Measurements from ENCODE around the gene POC1B.

The POC1B gene

DNA sequence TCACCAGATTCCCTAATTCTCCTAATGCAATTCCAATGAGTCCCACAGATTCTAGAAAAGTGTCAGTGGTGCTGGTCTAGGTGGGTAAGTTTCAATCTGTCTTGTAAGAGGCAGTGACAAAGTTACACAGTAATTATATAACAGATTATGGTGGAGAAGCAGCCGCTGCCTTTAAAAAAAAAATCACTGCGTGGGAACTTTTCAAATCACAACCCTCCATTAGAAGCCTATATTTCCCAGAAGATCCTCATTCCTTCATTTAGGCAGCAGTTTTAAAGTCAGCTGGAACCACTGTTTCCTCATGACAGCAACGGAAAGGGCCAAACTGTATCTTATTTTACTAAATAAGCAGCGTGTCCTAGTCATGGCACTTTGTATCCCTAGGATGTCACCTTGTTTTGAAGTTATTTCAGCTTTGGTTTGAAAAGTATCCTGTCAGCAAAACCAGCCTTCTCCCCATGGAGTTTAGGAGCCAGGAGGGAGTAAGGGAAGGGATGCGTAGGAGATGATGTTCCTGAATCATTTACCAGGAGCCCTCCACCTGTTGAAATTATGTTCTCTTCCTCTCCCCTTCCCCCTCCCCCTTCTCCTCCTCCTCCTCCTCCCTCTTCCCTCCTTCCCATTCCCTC is 145.9 kb downstream of the POC1B start:
- TF ChIP-seq, protein P1, sequence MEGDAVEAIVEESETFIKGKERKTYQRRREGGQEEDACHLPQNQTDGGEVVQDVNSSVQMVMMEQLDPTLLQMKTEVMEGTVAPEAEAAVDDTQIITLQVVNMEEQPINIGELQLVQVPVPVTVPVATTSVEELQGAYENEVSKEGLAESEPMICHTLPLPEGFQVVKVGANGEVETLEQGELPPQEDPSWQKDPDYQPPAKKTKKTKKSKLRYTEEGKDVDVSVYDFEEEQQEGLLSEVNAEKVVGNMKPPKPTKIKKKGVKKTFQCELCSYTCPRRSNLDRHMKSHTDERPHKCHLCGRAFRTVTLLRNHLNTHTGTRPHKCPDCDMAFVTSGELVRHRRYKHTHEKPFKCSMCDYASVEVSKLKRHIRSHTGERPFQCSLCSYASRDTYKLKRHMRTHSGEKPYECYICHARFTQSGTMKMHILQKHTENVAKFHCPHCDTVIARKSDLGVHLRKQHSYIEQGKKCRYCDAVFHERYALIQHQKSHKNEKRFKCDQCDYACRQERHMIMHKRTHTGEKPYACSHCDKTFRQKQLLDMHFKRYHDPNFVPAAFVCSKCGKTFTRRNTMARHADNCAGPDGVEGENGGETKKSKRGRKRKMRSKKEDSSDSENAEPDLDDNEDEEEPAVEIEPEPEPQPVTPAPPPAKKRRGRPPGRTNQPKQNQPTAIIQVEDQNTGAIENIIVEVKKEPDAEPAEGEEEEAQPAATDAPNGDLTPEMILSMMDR (IDR thresholded peaks at IDR 0.05; ENCODE audit: low read depth, low read length), result no peak
- TF ChIP-seq, protein P2, sequence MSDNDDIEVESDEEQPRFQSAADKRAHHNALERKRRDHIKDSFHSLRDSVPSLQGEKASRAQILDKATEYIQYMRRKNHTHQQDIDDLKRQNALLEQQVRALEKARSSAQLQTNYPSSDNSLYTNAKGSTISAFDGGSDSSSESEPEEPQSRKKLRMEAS (IDR thresholded peaks at IDR 0.05; ENCODE audit: low read depth, low read length), result no peak
- TF ChIP-seq MYC (IDR thresholded peaks at IDR 0.05; ENCODE audit: low read depth, low read length), result no peak
- no peak for TF ChIP-seq POLR2A (IDR thresholded peaks at IDR 0.05; ENCODE audit: extremely low read depth, insufficient read length)
- H3K4me3 ChIP-seq (ENCODE audit: low read depth, low read length), result no peak overlapping the region
- no peak for DNase-seq (ENCODE audit: low read depth)

DNA sequence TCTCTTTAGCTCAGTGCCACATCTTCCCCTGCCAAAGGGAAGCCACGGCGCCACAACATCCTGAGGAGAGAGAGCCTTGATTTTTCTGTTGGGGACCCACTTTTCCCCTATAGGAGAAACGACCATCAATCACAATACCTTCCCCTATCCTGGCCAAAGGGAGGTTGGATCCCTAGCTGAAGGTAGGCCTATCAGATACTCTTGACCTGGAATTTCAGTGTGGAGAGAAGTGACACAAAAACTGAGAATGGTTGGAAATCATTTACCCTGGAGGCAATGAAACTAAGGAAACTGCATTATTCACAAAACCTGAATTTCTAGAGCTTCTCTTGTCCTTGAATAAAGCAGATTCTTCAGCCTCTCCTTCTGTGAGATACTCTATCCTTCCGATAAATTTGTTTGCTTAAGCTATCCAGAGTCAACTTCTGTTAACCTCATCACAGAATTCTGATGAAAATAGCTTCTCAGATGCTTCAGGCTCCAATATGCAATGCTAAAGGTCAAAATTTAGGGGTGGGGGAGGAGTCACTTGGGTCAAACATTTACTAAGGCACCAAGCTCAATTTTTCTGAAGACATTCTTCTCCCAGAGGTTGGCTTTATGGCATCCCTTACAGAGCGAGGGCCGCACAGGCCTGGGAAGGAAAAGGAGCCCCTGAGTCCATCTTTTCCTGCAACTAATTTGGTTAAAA is 146.6 kb downstream of the POC1B start:
- TF ChIP-seq, protein P2 (IDR thresholded peaks at IDR 0.05; ENCODE audit: low read depth, low read length), result no peak
- TF ChIP-seq, protein P1 (IDR thresholded peaks at IDR 0.05; ENCODE audit: low read depth, low read length), result no peak
- TF ChIP-seq POLR2A (IDR thresholded peaks at IDR 0.05; ENCODE audit: extremely low read depth, insufficient read length), result no peak
- TF ChIP-seq MYC (IDR thresholded peaks at IDR 0.05; ENCODE audit: low read depth, low read length), result no peak
- DNase-seq (ENCODE audit: low read depth), result no peak
- no peak overlapping the region for H3K4me3 ChIP-seq (ENCODE audit: low read depth, low read length)

DNA sequence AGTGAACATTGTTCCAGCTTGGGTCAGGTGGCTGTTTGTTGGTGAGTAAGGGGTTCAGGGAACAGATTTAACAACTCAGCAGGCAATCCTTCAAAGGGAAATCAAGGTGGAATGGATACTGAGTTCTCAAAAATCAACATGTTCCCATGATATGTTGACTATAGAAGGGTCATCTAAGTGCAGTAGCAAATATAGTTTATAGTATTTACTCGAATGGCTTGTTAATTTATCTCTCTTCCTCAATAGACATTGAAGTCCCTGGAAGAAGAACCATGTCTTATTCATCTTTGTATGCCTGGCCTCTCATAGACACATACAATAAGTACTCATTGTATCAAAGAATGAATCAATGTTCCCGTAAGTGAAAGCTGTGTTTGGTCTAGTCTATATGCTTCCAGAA is 149.0 kb downstream of the POC1B start:
- TF ChIP-seq, protein P2 (IDR thresholded peaks at IDR 0.05; ENCODE audit: low read depth, low read length), result no peak
- TF ChIP-seq MYC (IDR thresholded peaks at IDR 0.05; ENCODE audit: low read depth, low read length) (no peak), POLR2A (IDR thresholded peaks at IDR 0.05; ENCODE audit: extremely low read depth, insufficient read length) (no peak)
- TF ChIP-seq, protein P1 (IDR thresholded peaks at IDR 0.05; ENCODE audit: low read depth, low read length), result no peak
- DNase-seq (ENCODE audit: low read depth), result no peak
- no peak overlapping the region for H3K4me3 ChIP-seq (ENCODE audit: low read depth, low read length)

DNA sequence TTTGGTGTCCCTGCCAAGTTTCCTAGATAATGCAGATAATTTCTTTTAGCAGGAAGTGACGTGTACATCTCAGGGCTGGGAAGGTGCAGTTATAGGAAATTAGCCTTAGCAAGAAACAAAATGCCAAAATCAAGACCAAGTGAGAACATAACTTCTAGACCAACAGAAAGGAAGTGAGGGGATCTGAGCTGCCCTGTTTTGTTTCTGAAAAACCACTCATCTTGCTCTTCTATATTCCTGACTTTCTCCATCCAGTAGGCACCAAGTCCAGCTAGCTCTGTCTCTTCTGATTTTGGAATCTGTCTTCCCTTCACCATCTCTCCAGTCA is 149.7 kb downstream of the POC1B start:
- no peak overlapping the region for H3K4me3 ChIP-seq (ENCODE audit: low read depth, low read length)
- TF ChIP-seq POLR2A (IDR thresholded peaks at IDR 0.05; ENCODE audit: extremely low read depth, insufficient read length) (no peak), MYC (IDR thresholded peaks at IDR 0.05; ENCODE audit: low read depth, low read length) (no peak)
- TF ChIP-seq, protein P2 (IDR thresholded peaks at IDR 0.05; ENCODE audit: low read depth, low read length), result no peak
- TF ChIP-seq, protein P1 (IDR thresholded peaks at IDR 0.05; ENCODE audit: low read depth, low read length), result no peak
- DNase-seq (ENCODE audit: low read depth), result no peak

DNA sequence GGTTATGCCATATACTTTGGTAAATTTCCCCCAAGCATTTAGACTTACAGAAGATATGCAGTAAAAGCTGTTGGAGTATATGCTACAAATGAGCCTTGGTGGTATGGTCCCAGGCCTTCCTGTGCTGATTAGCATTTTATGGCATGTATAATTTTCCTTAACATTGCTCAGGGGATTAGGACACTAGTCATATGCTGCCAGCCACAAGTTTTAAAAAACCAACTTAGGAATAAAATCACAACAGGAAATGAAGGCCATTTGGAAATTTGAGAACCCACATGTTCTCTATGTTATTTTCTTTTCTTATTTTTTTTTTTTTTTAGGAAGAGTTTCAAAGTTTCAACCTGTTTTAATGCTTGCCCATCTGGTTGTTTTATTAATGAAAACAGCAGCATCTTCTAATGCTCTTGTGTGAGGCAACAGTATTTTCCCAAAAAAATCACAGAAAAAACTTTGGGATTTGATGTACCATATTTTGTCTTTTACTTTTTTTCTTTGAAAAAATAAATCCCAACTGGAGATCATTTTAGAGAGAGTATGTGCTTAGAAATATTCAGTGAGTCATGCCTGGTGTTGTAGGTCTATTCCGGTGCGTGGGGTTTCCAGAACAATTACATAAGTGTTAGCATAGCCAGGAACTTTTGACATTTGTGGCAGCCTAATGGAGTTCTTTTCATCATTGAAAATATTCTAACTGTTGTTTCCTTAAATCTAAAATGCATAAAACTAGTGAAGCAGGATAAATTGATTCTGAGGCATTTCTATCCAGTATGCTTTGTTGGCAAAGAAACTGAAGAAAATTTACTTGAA is 151.9 kb downstream of the POC1B start:
- TF ChIP-seq, protein P1 (IDR thresholded peaks at IDR 0.05; ENCODE audit: low read depth, low read length), result no peak
- TF ChIP-seq POLR2A (IDR thresholded peaks at IDR 0.05; ENCODE audit: extremely low read depth, insufficient read length) (no peak), MYC (IDR thresholded peaks at IDR 0.05; ENCODE audit: low read depth, low read length) (no peak)
- TF ChIP-seq, protein P2 (IDR thresholded peaks at IDR 0.05; ENCODE audit: low read depth, low read length), result no peak
- H3K4me3 ChIP-seq (ENCODE audit: low read depth, low read length), result no peak overlapping the region
- DNase-seq (ENCODE audit: low read depth), result peak; percentile 68

Data from NB4 (cell line).